Left ventricle myocardium inferior (tissue), 1 donor: Measurements from ENCODE around the gene KIF6. TPM values are rescaled to one million over a fixed set of nuclear protein-coding genes. Genes with fewer than 3 reads are reported as not detected.

Source experiments
- DNase-seq: peaks from one replicate; pipeline ENCODE4 v3.0.0-alpha.2; 2020
- H3K27ac ChIP-seq: fragments of 200-600 bp; replicated peaks from 2 replicates; pipeline ENCODE4 v1.8.0; 2021
- H3K27me3 ChIP-seq: fragments of 200-600 bp; 2 replicates; pipeline ENCODE4 v1.8.0; 2021; ENCODE audit warnings: low read depth
- H3K36me3 ChIP-seq: fragments of 200-600 bp; 2 replicates; pipeline ENCODE4 v1.8.0; 2021
- H3K4me1 ChIP-seq: fragments of 200-600 bp; 2 replicates; pipeline ENCODE4 v1.8.0; 2021
- H3K4me3 ChIP-seq: fragments of 200-600 bp; 2 replicates; pipeline ENCODE4 v1.8.0; 2021; ENCODE audit warnings: mild to moderate bottlenecking, moderate library complexity
- H3K9me3 ChIP-seq: fragments of 200-600 bp; replicated peaks from 2 replicates; pipeline ENCODE4 v1.8.0; 2021
- CTCF ChIP-seq: fragments of 200-600 bp; IDR thresholded peaks from 2 replicates; pipeline ENCODE4 v1.8.0; 2021; ENCODE audit warnings: antibody characterized with exemption, mild to moderate bottlenecking, borderline replicate concordance
- intact Hi-C: fragments of 100-400 bp; cut with micrococcal nuclease; formaldehyde crosslinking; loops from one replicate; pipeline ENCODE4 v1.11.0; 2022
- total RNA-seq: library from RNA; stranded (reverse); fragmentation: NEBNext Ultra II Directional; extraction: Animal tissue kit (Norgen Biotek cat#: 25700); gene quantifications from one replicate; pipeline ENCODE4 v1.2.1, GENCODE V29; 2021
- donor health status: DM: no; HTN: yes; CAD: no; lungs with severe emphysema.

The KIF6 gene
- total RNA-seq, 1 donor from 2014 or later: 0.69 TPM

GRCh38 chr6:39389484-39389767 is 335.8 kb downstream of the KIF6 start:
- Histone ChIP-seq H3K4me1 (no peaks in the 10 kb centered on the region), H3K27me3 (peaks cover 13% of the 10 kb centered on the region), H3K27ac (no peak overlapping the region), H3K9me3 (no peaks in the 10 kb centered on the region), H3K4me3 (no peak overlapping the region), H3K36me3 (no peaks in the 10 kb centered on the region)
- intact Hi-C loops: no loop called here
- peak; percentile 47 for TF ChIP-seq CTCF
- no peak for DNase-seq

GRCh38 chr6:39388606-39389483 is 336.4 kb downstream of the KIF6 start:
- Histone ChIP-seq H3K36me3 (no peaks in the 10 kb centered on the region), H3K27ac (no peak overlapping the region), H3K27me3 (peaks cover 13% of the 10 kb centered on the region), H3K4me3 (no peak overlapping the region), H3K4me1 (no peaks in the 10 kb centered on the region), H3K9me3 (no peaks in the 10 kb centered on the region)
- intact Hi-C loops: no loop called here
- no peak for TF ChIP-seq CTCF
- no peak for DNase-seq

GRCh38 chr6:39387785-39388184 is 337.4 kb downstream of the KIF6 start:
- TF ChIP-seq CTCF: no peak
- H3K27ac ChIP-seq: no peak overlapping the region

GRCh38 chr6:39386487-39386886 is 338.7 kb downstream of the KIF6 start:
- Histone ChIP-seq H3K27ac (no peak overlapping the region), H3K4me3 (no peak overlapping the region), H3K4me1 (peaks cover 9% of the 10 kb centered on the region), H3K27me3 (peaks cover 13% of the 10 kb centered on the region), H3K9me3 (no peaks in the 10 kb centered on the region), H3K36me3 (no peaks in the 10 kb centered on the region)
- intact Hi-C loops: no loop called here
- no peak for TF ChIP-seq CTCF
- no peak for DNase-seq

More at GRCh38 chr6:39387785-39388184, 337.4 kb downstream of the KIF6 start:
- H3K9me3 ChIP-seq: no peaks in the 10 kb centered on the region
- intact Hi-C loops: no loop called here
- no peaks in the 10 kb centered on the region for H3K36me3 ChIP-seq
- H3K4me3 ChIP-seq: no peak overlapping the region
- peaks cover 13% of the 10 kb centered on the region for H3K27me3 ChIP-seq
- peaks cover 1% of the 10 kb centered on the region for H3K4me1 ChIP-seq
- DNase-seq: no peak

GRCh38 chr6:39381550-39382140 is 343.6 kb downstream of the KIF6 start:
- no peaks in the 10 kb centered on the region for H3K36me3 ChIP-seq
- H3K27ac ChIP-seq: no peak overlapping the region
- H3K4me1 ChIP-seq: peaks cover 15% of the 10 kb centered on the region
- intact Hi-C loops: no loop called here
- TF ChIP-seq CTCF: no peak
- H3K27me3 ChIP-seq: no peaks in the 10 kb centered on the region
- H3K9me3 ChIP-seq: peaks cover 6% of the 10 kb centered on the region
- no peak for DNase-seq
- H3K4me3 ChIP-seq: no peak overlapping the region
